ENCODE data around the gene UNC79.
"Not testable (repeated sequence)": the region's sequence is repeated elsewhere in the genome, so short reads cannot be mapped to it uniquely, and the experiment has no call there.

UNC79 gene

DNA sequence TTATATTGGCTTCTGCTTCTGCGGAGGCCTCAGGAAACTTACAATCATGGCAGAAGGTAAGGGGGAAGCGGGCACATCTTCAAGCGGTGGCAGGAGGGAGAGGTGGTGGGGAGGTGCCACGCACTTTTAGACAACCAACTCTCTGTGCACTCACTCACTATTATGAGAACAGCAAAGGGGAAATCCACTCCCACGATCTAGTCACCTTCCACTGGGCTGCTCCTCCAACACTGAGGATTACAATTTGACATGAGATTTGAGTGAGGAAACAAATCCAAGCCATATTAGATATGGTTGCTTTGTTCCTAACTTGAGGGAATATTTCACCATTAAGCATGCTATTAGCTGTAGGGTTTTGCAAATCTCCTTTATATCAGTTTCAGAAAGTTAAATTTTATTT is 80.3 kb downstream of the UNC79 start:
- DNase-seq (ENCODE audit: low read depth in 1 of 2, low spot score in 1 of 2), result no peak
- TF ChIP-seq GABPA (IDR thresholded peaks at IDR 0.05; ENCODE audit: low read depth) (no peak), POLR2AphosphoS5 (IDR thresholded peaks at IDR 0.05; ENCODE audit: low read depth) (no peak), SPI1 (IDR thresholded peaks at IDR 0.05; ENCODE audit: borderline replicate concordance, low read depth) (no peak), CTCF (IDR thresholded peaks at IDR 0.05; ENCODE audit: insufficient read depth, low read length) (no peak)
- TF ChIP-seq, protein P1, sequence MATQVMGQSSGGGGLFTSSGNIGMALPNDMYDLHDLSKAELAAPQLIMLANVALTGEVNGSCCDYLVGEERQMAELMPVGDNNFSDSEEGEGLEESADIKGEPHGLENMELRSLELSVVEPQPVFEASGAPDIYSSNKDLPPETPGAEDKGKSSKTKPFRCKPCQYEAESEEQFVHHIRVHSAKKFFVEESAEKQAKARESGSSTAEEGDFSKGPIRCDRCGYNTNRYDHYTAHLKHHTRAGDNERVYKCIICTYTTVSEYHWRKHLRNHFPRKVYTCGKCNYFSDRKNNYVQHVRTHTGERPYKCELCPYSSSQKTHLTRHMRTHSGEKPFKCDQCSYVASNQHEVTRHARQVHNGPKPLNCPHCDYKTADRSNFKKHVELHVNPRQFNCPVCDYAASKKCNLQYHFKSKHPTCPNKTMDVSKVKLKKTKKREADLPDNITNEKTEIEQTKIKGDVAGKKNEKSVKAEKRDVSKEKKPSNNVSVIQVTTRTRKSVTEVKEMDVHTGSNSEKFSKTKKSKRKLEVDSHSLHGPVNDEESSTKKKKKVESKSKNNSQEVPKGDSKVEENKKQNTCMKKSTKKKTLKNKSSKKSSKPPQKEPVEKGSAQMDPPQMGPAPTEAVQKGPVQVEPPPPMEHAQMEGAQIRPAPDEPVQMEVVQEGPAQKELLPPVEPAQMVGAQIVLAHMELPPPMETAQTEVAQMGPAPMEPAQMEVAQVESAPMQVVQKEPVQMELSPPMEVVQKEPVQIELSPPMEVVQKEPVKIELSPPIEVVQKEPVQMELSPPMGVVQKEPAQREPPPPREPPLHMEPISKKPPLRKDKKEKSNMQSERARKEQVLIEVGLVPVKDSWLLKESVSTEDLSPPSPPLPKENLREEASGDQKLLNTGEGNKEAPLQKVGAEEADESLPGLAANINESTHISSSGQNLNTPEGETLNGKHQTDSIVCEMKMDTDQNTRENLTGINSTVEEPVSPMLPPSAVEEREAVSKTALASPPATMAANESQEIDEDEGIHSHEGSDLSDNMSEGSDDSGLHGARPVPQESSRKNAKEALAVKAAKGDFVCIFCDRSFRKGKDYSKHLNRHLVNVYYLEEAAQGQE (IDR thresholded peaks at IDR 0.05; ENCODE audit: insufficient replicate concordance, low read depth), result no peak
- Histone ChIP-seq H3K27me3 (ENCODE audit: insufficient read depth, poor library complexity, severe bottlenecking) (peaks cover 2% of the 10 kb centered on the region), H3K27ac (replicated peaks) (no peak overlapping the region), H3K4me3 (replicated peaks; ENCODE audit: insufficient read depth, low read length) (no peak overlapping the region)

GRCh38 chr14:93520053-93520607 is 89.4 kb downstream of the UNC79 start:
- TF ChIP-seq GABPA (IDR thresholded peaks at IDR 0.05; ENCODE audit: low read depth) (no peak), CTCF (IDR thresholded peaks at IDR 0.05; ENCODE audit: insufficient read depth, low read length) (no peak), POLR2AphosphoS5 (IDR thresholded peaks at IDR 0.05; ENCODE audit: low read depth) (no peak), SPI1 (IDR thresholded peaks at IDR 0.05; ENCODE audit: borderline replicate concordance, low read depth) (no peak)
- TF ChIP-seq, protein P1 (IDR thresholded peaks at IDR 0.05; ENCODE audit: insufficient replicate concordance, low read depth), result no peak
- no peak overlapping the region for H3K27ac ChIP-seq (replicated peaks)
- H3K4me3 ChIP-seq (replicated peaks; ENCODE audit: insufficient read depth, low read length), result no peak overlapping the region
- H3K27me3 ChIP-seq (ENCODE audit: insufficient read depth, poor library complexity, severe bottlenecking), result no peaks in the 10 kb centered on the region
- DNase-seq (ENCODE audit: low read depth in 1 of 2, low spot score in 1 of 2), result no peak

DNA sequence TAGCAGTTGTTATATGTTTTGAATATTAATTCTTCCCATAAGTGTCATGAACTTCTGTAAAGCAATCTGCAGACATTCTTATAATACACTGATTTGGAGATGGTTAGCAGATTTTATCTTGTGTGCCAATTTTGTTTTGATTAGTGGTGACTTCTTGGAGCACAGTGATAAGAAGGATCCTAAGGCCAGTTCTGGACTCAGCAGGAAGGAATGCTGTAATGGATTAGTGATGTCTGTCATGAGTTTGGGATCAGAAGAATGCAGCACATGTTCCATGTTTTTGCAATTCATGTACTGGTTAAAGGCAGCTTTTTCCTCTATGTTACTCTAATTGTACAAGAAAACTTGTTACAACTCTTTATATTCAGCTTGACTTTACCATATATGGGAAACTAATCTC is 91.5 kb downstream of the UNC79 start:
- TF ChIP-seq CTCF (IDR thresholded peaks at IDR 0.05; ENCODE audit: insufficient read depth, low read length) (no peak), SPI1 (IDR thresholded peaks at IDR 0.05; ENCODE audit: borderline replicate concordance, low read depth) (no peak), POLR2AphosphoS5 (IDR thresholded peaks at IDR 0.05; ENCODE audit: low read depth) (no peak), GABPA (IDR thresholded peaks at IDR 0.05; ENCODE audit: low read depth) (no peak)
- TF ChIP-seq, protein P1 (IDR thresholded peaks at IDR 0.05; ENCODE audit: insufficient replicate concordance, low read depth), result no peak
- H3K4me3 ChIP-seq (replicated peaks; ENCODE audit: insufficient read depth, low read length), result no peak overlapping the region
- DNase-seq (ENCODE audit: low read depth in 1 of 2, low spot score in 1 of 2), result no peak
- no peak overlapping the region for H3K27ac ChIP-seq (replicated peaks)
- H3K27me3 ChIP-seq (ENCODE audit: insufficient read depth, poor library complexity, severe bottlenecking), result no peaks in the 10 kb centered on the region

- not testable (repeated sequence) for H3K4me3 ChIP-seq (replicated peaks; ENCODE audit: insufficient read depth, low read length); H3K27me3 ChIP-seq (ENCODE audit: insufficient read depth, poor library complexity, severe bottlenecking); H3K27ac ChIP-seq (replicated peaks); DNase-seq (ENCODE audit: low read depth in 1 of 2, low spot score in 1 of 2)
These were observed 94.5 kb downstream of the UNC79 start for GRCh38 chr14:93525216-93525615.
